Measurements from ENCODE around the gene UBE2I.

GRCh38 chr16:1277617-1278282 lies 31.7 kb upstream of the UBE2I start:
- TF ChIP-seq PATZ1 (tag by site-specific recombination; IDR thresholded peaks at IDR 0.05) (no peak), CTCF (tag by site-specific recombination; IDR thresholded peaks at IDR 0.05) (no peak), ZNF76 (tag by site-specific recombination; IDR thresholded peaks at IDR 0.05; ENCODE audit: borderline replicate concordance, low read depth) (no peak), ZNF302 (tag by site-specific recombination; IDR thresholded peaks at IDR 0.05; ENCODE audit: low read depth) (no peak), ZNF138 (tag by site-specific recombination; IDR thresholded peaks at IDR 0.05; ENCODE audit: borderline replicate concordance) (no peak), SP2 (tag by site-specific recombination; IDR thresholded peaks at IDR 0.05) (no peak), ZFP37 (tag by site-specific recombination; IDR thresholded peaks at IDR 0.05) (no peak), HOXA7 (CRISPR knock-in tag; IDR thresholded peaks at IDR 0.05; ENCODE audit: borderline replicate concordance) (no peak), ZNF416 (tag by site-specific recombination; IDR thresholded peaks at IDR 0.05) (no peak), GLIS1 (tag by site-specific recombination; IDR thresholded peaks at IDR 0.05) (no peak), ZNF174 (tag by site-specific recombination; IDR thresholded peaks at IDR 0.05) (no peak), ZNF843 (tag by site-specific recombination; IDR thresholded peaks at IDR 0.05) (no peak), MZF1 (tag by site-specific recombination; IDR thresholded peaks at IDR 0.05; ENCODE audit: borderline replicate concordance) (no peak), ZBTB21 (tag by site-specific recombination; IDR thresholded peaks at IDR 0.05) (no peak)

Measured in HEK293 (cell line).